ENCODE measurements around the gene RGPD3.
"Not testable (repeated sequence)": the region's sequence is repeated elsewhere in the genome, so short reads cannot be mapped to it uniquely, and the experiment has no call there.

DNA sequence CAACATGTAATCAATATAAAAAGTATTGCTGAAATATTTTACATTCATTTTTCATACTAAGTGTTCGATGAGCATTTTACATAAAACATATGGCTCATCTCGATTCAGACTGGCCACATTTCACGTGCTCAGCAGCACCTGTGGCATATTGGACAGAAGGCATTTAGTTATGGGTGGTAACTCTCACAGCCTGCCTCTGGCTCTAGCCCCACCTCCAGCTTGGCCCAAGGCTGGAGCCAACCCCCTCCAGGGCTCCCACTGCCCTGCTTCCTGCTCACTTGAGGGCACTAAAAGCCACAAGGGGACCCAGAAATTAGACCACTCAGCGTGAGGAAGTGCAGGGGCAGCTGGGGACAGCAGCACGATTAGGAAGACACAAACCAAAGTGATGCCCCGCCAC lies 24.2 kb upstream of the RGPD3 start:
- TF ChIP-seq, protein P1, sequence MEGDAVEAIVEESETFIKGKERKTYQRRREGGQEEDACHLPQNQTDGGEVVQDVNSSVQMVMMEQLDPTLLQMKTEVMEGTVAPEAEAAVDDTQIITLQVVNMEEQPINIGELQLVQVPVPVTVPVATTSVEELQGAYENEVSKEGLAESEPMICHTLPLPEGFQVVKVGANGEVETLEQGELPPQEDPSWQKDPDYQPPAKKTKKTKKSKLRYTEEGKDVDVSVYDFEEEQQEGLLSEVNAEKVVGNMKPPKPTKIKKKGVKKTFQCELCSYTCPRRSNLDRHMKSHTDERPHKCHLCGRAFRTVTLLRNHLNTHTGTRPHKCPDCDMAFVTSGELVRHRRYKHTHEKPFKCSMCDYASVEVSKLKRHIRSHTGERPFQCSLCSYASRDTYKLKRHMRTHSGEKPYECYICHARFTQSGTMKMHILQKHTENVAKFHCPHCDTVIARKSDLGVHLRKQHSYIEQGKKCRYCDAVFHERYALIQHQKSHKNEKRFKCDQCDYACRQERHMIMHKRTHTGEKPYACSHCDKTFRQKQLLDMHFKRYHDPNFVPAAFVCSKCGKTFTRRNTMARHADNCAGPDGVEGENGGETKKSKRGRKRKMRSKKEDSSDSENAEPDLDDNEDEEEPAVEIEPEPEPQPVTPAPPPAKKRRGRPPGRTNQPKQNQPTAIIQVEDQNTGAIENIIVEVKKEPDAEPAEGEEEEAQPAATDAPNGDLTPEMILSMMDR (IDR thresholded peaks at IDR 0.05): not testable (repeated sequence)
- not testable (repeated sequence) for TF ChIP-seq POLR2A (IDR thresholded peaks at IDR 0.05)
